Dermis microvascular lymphatic vessel endothelial cell (primary cell): ENCODE measurements around the gene NECTIN1. TPM values are rescaled to one million over a fixed set of nuclear protein-coding genes. Genes with fewer than 3 reads are reported as not detected.

ENCODE experiments used
- DNase-seq, 2 donors: peaks; one replicate each; pipeline versions ENCODE4 v3.0.0 to v3.0.0-alpha.2; 2010; ENCODE audit warnings: low read depth in 2 of 2
- total RNA-seq: library from RNA; depleted of rRNA; stranded (reverse); fragments of >200 nt; gene quantifications from 2 replicates; pipeline ENCODE4 v1.2.1, GENCODE V29; 2014

Gene NECTIN1
- total RNA-seq, 1 donor from 2014 or later = 5.4 TPM

GRCh38 chr11:119694334-119694733 lies 34.7 kb downstream of the NECTIN1 start:
- DNase-seq = peak in 1 of 2 donors; percentile 12

GRCh38 chr11:119693253-119693815 lies 35.7 kb downstream of the NECTIN1 start:
- no peak for DNase-seq

GRCh38 chr11:119692540-119692820 lies 36.5 kb downstream of the NECTIN1 start:
- DNase-seq = no peak

GRCh38 chr11:119691701-119692539 lies 37.1 kb downstream of the NECTIN1 start:
- no peak for DNase-seq

GRCh38 chr11:119691020-119691666 lies 37.9 kb downstream of the NECTIN1 start:
- no peak for DNase-seq

GRCh38 chr11:119689302-119689701 lies 39.7 kb downstream of the NECTIN1 start:
- no peak for DNase-seq

GRCh38 chr11:119688356-119688755 lies 40.6 kb downstream of the NECTIN1 start:
- no peak for DNase-seq

GRCh38 chr11:119687373-119688046 lies 41.5 kb downstream of the NECTIN1 start:
- no peak for DNase-seq

GRCh38 chr11:119686177-119686882 lies 42.7 kb downstream of the NECTIN1 start:
- no peak for DNase-seq

GRCh38 chr11:119685111-119685746 lies 43.8 kb downstream of the NECTIN1 start:
- no peak for DNase-seq

GRCh38 chr11:119684361-119685110 lies 44.5 kb downstream of the NECTIN1 start:
- peak in 1 of 2 donors; percentile 71 for DNase-seq

- DNase-seq = peak in 1 of 2 donors; percentile 18
Observed at GRCh38 chr11:119683783-119684182, 45.2 kb downstream of the NECTIN1 start.

- no peak for DNase-seq
Observed at GRCh38 chr11:119681361-119681910, 47.6 kb downstream of the NECTIN1 start.

GRCh38 chr11:119680541-119681360 lies 48.2 kb downstream of the NECTIN1 start:
- no peak for DNase-seq

GRCh38 chr11:119679346-119679745 lies 49.7 kb downstream of the NECTIN1 start:
- DNase-seq = no peak

- no peak for DNase-seq
Observed at GRCh38 chr11:119678351-119678750, 50.6 kb downstream of the NECTIN1 start.

GRCh38 chr11:119677840-119678239 lies 51.2 kb downstream of the NECTIN1 start:
- no peak for DNase-seq

GRCh38 chr11:119676461-119677020 lies 52.5 kb downstream of the NECTIN1 start:
- DNase-seq = peak; percentile 17 to 61
